ENCODE results near the gene VOPP1. TPM values are rescaled to one million over a fixed set of nuclear protein-coding genes. Genes with fewer than 3 reads are reported as not detected.

VOPP1 gene
- total and polyA plus RNA-seq, 9 of the 15 experiments (the other 6 are each of a cell fraction or from before 2014, with no cell fraction given) = 8.2 to 45.8 (median 31.2) TPM

DNA sequence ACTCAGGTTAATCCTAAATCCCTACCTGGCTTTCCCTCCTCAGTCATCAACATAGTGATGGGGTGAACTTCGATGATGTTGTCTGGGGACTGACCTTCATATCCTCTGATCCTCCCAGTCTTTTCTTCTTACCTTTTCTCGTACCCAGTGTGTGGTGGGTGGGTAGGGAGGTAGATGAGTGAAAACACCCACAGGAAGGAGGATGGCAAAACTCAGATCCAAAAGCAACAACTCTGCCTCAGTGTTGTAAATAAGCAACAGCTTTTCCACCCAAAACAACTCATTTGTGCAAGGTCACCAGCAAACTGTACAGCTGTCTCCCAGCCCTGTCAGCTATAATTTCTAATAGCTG is 38.6 kb downstream of the VOPP1 start:
- H3K27ac ChIP-seq (ENCODE audit: extremely low read depth, low read depth, low read length) = no peak overlapping the region
- intact Hi-C loops (cut with micrococcal nuclease) = no loop called here
- ChIA-PET POLR2A (interaction anchor here (0.7 kb wide), 1 partner anchor 24 kb away, joined by 4 read pairs; no protein-coding TSS in a partner anchor), CTCF (ENCODE audit: low intra/inter-chr PET ratio) (no interaction called here)
- no peak for TF ChIP-seq MTF1 (CRISPR knock-in tag; IDR thresholded peaks at IDR 0.05; ENCODE audit: borderline replicate concordance)
- TF ChIP-seq SMAD3 (CRISPR knock-in tag; conservative IDR thresholded peaks at IDR 0.05) = no peak
- TF ChIP-seq, protein P1, sequence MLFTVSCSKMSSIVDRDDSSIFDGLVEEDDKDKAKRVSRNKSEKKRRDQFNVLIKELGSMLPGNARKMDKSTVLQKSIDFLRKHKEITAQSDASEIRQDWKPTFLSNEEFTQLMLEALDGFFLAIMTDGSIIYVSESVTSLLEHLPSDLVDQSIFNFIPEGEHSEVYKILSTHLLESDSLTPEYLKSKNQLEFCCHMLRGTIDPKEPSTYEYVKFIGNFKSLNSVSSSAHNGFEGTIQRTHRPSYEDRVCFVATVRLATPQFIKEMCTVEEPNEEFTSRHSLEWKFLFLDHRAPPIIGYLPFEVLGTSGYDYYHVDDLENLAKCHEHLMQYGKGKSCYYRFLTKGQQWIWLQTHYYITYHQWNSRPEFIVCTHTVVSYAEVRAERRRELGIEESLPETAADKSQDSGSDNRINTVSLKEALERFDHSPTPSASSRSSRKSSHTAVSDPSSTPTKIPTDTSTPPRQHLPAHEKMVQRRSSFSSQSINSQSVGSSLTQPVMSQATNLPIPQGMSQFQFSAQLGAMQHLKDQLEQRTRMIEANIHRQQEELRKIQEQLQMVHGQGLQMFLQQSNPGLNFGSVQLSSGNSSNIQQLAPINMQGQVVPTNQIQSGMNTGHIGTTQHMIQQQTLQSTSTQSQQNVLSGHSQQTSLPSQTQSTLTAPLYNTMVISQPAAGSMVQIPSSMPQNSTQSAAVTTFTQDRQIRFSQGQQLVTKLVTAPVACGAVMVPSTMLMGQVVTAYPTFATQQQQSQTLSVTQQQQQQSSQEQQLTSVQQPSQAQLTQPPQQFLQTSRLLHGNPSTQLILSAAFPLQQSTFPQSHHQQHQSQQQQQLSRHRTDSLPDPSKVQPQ (CRISPR knock-in tag; IDR thresholded peaks at IDR 0.05; ENCODE audit: borderline replicate concordance) = no peak
- TF ChIP-seq TCF7 (IDR thresholded peaks at IDR 0.05; ENCODE audit: borderline replicate concordance) = no peak
- TF ChIP-seq ETS2 (tag; IDR thresholded peaks at IDR 0.05; ENCODE audit: borderline replicate concordance, poor library complexity, severe bottlenecking) = no peak
- no peak for TF ChIP-seq MTA2 (IDR thresholded peaks at IDR 0.05; ENCODE audit: low read depth)
- TF ChIP-seq TCFL5 (CRISPR knock-in tag; conservative IDR thresholded peaks at IDR 0.05) = no peak
- TF ChIP-seq ZNF707 (CRISPR knock-in tag; conservative IDR thresholded peaks at IDR 0.05) = no peak
- TF ChIP-seq KAT2B (IDR thresholded peaks at IDR 0.05; ENCODE audit: low read depth, low read length) = no peak
- TF ChIP-seq XRCC5 (IDR thresholded peaks at IDR 0.05; ENCODE audit: low read depth, low read length) = no peak
- TF ChIP-seq ELF1 (tag; IDR thresholded peaks at IDR 0.05) = no peak
- TF ChIP-seq XRCC3 (IDR thresholded peaks at IDR 0.05) = no peak
- TF ChIP-seq SAFB2 (IDR thresholded peaks at IDR 0.05; ENCODE audit: borderline replicate concordance, low read depth, low read length, severe bottlenecking) = no peak
- TF ChIP-seq ATF2 (CRISPR knock-in tag; IDR thresholded peaks at IDR 0.05) = no peak
- no peak for TF ChIP-seq ZNF224 (CRISPR knock-in tag; IDR thresholded peaks at IDR 0.05)
- TF ChIP-seq BCLAF1 (IDR thresholded peaks at IDR 0.05; ENCODE audit: borderline replicate concordance in 1 of 2, control insufficient read depth in 1 of 2, low read depth in 2 of 2, low read length in 1 of 2) = no peak
- TF ChIP-seq NFXL1 (CRISPR knock-in tag; IDR thresholded peaks at IDR 0.05) = no peak
- H4K20me1 ChIP-seq (replicated peaks; ENCODE audit: control insufficient read depth, insufficient read depth, low read length) = peaks cover 17% of the 10 kb centered on the region
- H3K36me3 ChIP-seq (ENCODE audit: control insufficient read depth, insufficient read depth, low read length) = no peaks in the 10 kb centered on the region
- DNase-seq (ENCODE audit: extremely low read depth in 1 of 4, low spot score in 3 of 4) (no peak), ATAC-seq (no peak; the same call in 2 of the 3 replicates), FAIRE-seq (peak; percentile 67)
- no peak overlapping the region for H3K4me3 ChIP-seq
- WGBS (ENCODE audit: insufficient coverage, low coverage, missing lambda C conversion rate) = 53% methylated on average over 2 of the region's 2 CpGs
- no TSS peak for BruUV-seq (replicated peaks)
- H3K79me2 ChIP-seq (ENCODE audit: control insufficient read depth, insufficient read depth, low read length) = peaks cover 6% of the 10 kb centered on the region; the same call in 1 of the 3 replicates
- H3K4me1 ChIP-seq (replicated peaks in 1 of 2; ENCODE audit: control insufficient read depth in 2 of 2, insufficient read depth in 2 of 2, low read length in 2 of 2) = peaks cover 0 to 13% of the 10 kb centered on the region in 2 experiments
- in situ Hi-C loops (cut with MboI) = no loop called here
- no peak overlapping the region for H3K9ac ChIP-seq (ENCODE audit: insufficient read depth in 1 of 2, low read depth in 2 of 2, low read length in 2 of 2)
- no peaks in the 10 kb centered on the region for H3K27me3 ChIP-seq (ENCODE audit: control insufficient read depth in 2 of 2, insufficient read depth in 2 of 2, low read length in 2 of 2)
- no peak overlapping the region for H3K4me2 ChIP-seq (ENCODE audit: insufficient read depth, low read length)
- no peak overlapping the region for H2AFZ ChIP-seq (ENCODE audit: low read depth, low read length)
- H3K9me1 ChIP-seq (ENCODE audit: control insufficient read depth, insufficient read depth, low read length) = no peaks in the 10 kb centered on the region
- no peaks in the 10 kb centered on the region for H3K9me3 ChIP-seq (replicated peaks; ENCODE audit: control insufficient read depth, insufficient read depth, low read depth, low read length)
